Fibroblast of lung (primary cell): ENCODE measurements around the gene DCDC2B. TPM values are rescaled to one million over a fixed set of nuclear protein-coding genes. Genes with fewer than 3 reads are reported as not detected.

ENCODE experiments used
- DNase-seq, 2 donors: peaks; one replicate each; pipeline versions ENCODE4 v3.0.0 to v3.0.0-alpha.2; 2010; ENCODE audit warnings: low read depth in 2 of 2
- H2AFZ ChIP-seq: 2 replicates; pipeline ENCODE4 v1.5.1; 2012; ENCODE audit warnings: low read length, control low read depth, inconsistent platforms
- H3K27ac ChIP-seq: 2 replicates; pipeline ENCODE4 v1.5.1; 2011; ENCODE audit warnings: low read length, control low read depth; ENCODE audit not compliant: insufficient read depth
- H3K27me3 ChIP-seq: 2 replicates; pipeline ENCODE4 v1.5.1; 2011; ENCODE audit warnings: mild to moderate bottlenecking, low read length; ENCODE audit not compliant: control insufficient read depth, insufficient read depth
- H3K36me3 ChIP-seq: 2 replicates; pipeline ENCODE4 v1.5.1; 2011; ENCODE audit warnings: low read length; ENCODE audit not compliant: control insufficient read depth, insufficient read depth
- H3K4me1 ChIP-seq: 2 replicates; pipeline ENCODE4 v1.5.1; 2011; ENCODE audit warnings: low read length; ENCODE audit not compliant: control insufficient read depth, insufficient read depth; ENCODE audit errors: extremely low read depth
- H3K4me2 ChIP-seq: 2 replicates; pipeline ENCODE4 v1.5.1; 2011; ENCODE audit warnings: low read length, control low read depth; ENCODE audit not compliant: insufficient read depth; ENCODE audit errors: extremely low read depth
- H3K4me3 ChIP-seq, 4 experiments: fragments of 200-600 bp in 1 of 4; sonication (generic) in 1 of 4; replicated peaks in 1 of 4; 2 replicates each; pipeline ENCODE4 v1.5.1; 2011 to 2016; ENCODE audit warnings: low read length in 4 of 4, low read depth in 3 of 4, mild to moderate bottlenecking in 3 of 4, control low read depth in 2 of 4, inconsistent platforms in 1 of 4, mixed read lengths in 1 of 4; ENCODE audit not compliant: insufficient read depth in 1 of 4; ENCODE audit errors: control extremely low read depth in 1 of 4
- H3K79me2 ChIP-seq: 2 replicates; pipeline ENCODE4 v1.5.1; 2012; ENCODE audit warnings: mild to moderate bottlenecking, low read length, inconsistent platforms; ENCODE audit not compliant: control insufficient read depth, insufficient read depth
- H3K9ac ChIP-seq: 2 replicates; pipeline ENCODE4 v1.5.1; 2011; ENCODE audit warnings: mild to moderate bottlenecking, low read length, control low read depth; ENCODE audit not compliant: insufficient read depth
- H3K9me3 ChIP-seq: 2 replicates; pipeline ENCODE4 v1.5.1; 2012; ENCODE audit warnings: low read depth, low read length; ENCODE audit not compliant: control insufficient read depth, insufficient read depth
- H4K20me1 ChIP-seq: 2 replicates; pipeline ENCODE4 v1.5.1; 2011; ENCODE audit warnings: low read length; ENCODE audit not compliant: control insufficient read depth, insufficient read depth; ENCODE audit errors: extremely low read depth
- EZH2 ChIP-seq: IDR thresholded peaks from 2 replicates; pipeline ENCODE4 v1.5.1; 2012; ENCODE audit warnings: low read length, control low read depth, mild to moderate bottlenecking; ENCODE audit errors: missing control alignments
- polyA plus RNA-seq, 2 donors: library from polyadenylated mRNA; depleted of rRNA in 1 of 2; stranded (reverse) in 1 of 2; unstranded in 1 of 2; fragments of >200 nt; gene quantifications; 2 replicates each; pipeline ENCODE4 v1.2.1, GENCODE V29; 2011 to 2012; ENCODE audit warnings: missing spikeins in 1 of 2
- total RNA-seq: library from RNA; depleted of rRNA; stranded (reverse); fragments of >200 nt; gene quantifications from 2 replicates; pipeline ENCODE4 v1.2.1, GENCODE V29; 2014
- TF ChIP-seq, protein P1 (sequence below), 2 donors: IDR thresholded peaks in 1 of 2; conservative IDR thresholded peaks in 1 of 2; 1 replicate in 1 of 2; 2 replicates in 1 of 2; pipeline ENCODE4 v1.5.1; 2011 to 2012; ENCODE audit warnings: low read length in 2 of 2, control low read depth in 1 of 2, inconsistent platforms in 1 of 2, low read depth in 1 of 2, mild to moderate bottlenecking in 1 of 2

Gene DCDC2B
- total and polyA plus RNA-seq, 2 donors (not counting 1 experiment from before 2014, with no cell fraction given): not detected

GRCh38 chr1:32250893-32251716 is 42.2 kb downstream of the DCDC2B start, which contains the start of gene LCK:
Gene LCK, plus strand, starts transcription at chr1:32251265. Its CDS starts 23,065 bp downstream, at chr1:32274330.
- peaks cover 13% of the 10 kb centered on the region for H3K4me1 ChIP-seq
- no peak within 1 kb of the TSS for H2AFZ ChIP-seq
- no peaks in the 10 kb centered on the region for H3K27me3 ChIP-seq
- H3K36me3 ChIP-seq: no peaks in the 10 kb centered on the region
- H3K4me3 ChIP-seq: no peak within 1 kb of the TSS
- H4K20me1 ChIP-seq: no peaks in the 10 kb centered on the region
- H3K79me2 ChIP-seq: no peaks in the 10 kb centered on the region
- H3K9ac ChIP-seq: no peak within 1 kb of the TSS
- no peak within 1 kb of the TSS for H3K27ac ChIP-seq
- TF ChIP-seq, protein P1, sequence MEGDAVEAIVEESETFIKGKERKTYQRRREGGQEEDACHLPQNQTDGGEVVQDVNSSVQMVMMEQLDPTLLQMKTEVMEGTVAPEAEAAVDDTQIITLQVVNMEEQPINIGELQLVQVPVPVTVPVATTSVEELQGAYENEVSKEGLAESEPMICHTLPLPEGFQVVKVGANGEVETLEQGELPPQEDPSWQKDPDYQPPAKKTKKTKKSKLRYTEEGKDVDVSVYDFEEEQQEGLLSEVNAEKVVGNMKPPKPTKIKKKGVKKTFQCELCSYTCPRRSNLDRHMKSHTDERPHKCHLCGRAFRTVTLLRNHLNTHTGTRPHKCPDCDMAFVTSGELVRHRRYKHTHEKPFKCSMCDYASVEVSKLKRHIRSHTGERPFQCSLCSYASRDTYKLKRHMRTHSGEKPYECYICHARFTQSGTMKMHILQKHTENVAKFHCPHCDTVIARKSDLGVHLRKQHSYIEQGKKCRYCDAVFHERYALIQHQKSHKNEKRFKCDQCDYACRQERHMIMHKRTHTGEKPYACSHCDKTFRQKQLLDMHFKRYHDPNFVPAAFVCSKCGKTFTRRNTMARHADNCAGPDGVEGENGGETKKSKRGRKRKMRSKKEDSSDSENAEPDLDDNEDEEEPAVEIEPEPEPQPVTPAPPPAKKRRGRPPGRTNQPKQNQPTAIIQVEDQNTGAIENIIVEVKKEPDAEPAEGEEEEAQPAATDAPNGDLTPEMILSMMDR (conservative IDR thresholded peaks at IDR 0.05 in 1 of 2, IDR thresholded peaks at IDR 0.05 in 1 of 2; ENCODE audit: low read depth in 1 of 2, low read length in 2 of 2): no peak
- TF ChIP-seq EZH2: no peak
- no peak within 1 kb of the TSS for H3K4me2 ChIP-seq
- no peaks in the 10 kb centered on the region for H3K9me3 ChIP-seq
- no peak for DNase-seq

GRCh38 chr1:32255072-32256071 is 46.5 kb downstream of the DCDC2B start:
- Histone ChIP-seq H3K27ac (no peak overlapping the region), H2AFZ (no peak overlapping the region), H3K4me1 (no peaks in the 10 kb centered on the region), H3K4me3 (no peak overlapping the region), H4K20me1 (no peaks in the 10 kb centered on the region), H3K9ac (no peak overlapping the region), H3K36me3 (no peaks in the 10 kb centered on the region), H3K27me3 (no peaks in the 10 kb centered on the region), H3K4me2 (no peak overlapping the region), H3K79me2 (no peaks in the 10 kb centered on the region), H3K9me3 (no peaks in the 10 kb centered on the region)
- DNase-seq: no peak
- TF ChIP-seq, protein P1 (conservative IDR thresholded peaks at IDR 0.05 in 1 of 2, IDR thresholded peaks at IDR 0.05 in 1 of 2; ENCODE audit: low read depth in 1 of 2, low read length in 2 of 2): no peak
- no peak for TF ChIP-seq EZH2
